K562 (cell line): ENCODE results near the gene CCN5. TPM values are rescaled to one million over a fixed set of nuclear protein-coding genes. Genes with fewer than 3 reads are reported as not detected.
"Not testable (repeated sequence)": the region's sequence is repeated elsewhere in the genome, so short reads cannot be mapped to it uniquely, and the experiment has no call there.

Experiments
- ATAC-seq: fragments of 200-7000 bp; cut with Tn5 transposase; 3 replicates; pipeline ENCODE4 v1.9.1; 2020; ENCODE audit warnings: moderate library complexity
- BruUV-seq: library from RNA; stranded (reverse); fragments of 400-500 nt; replicated peaks from 2 replicates; lab custom pipeline; 2021; lab: Mats Ljungman, UMichigan
- CTCF ChIA-PET: fragments of 300-600 bp; formaldehyde crosslinking; extraction: SDS; loops from one replicate; lab custom pipeline; 2021; ENCODE audit warnings: low intra/inter-chr PET ratio; lab: Yijun Ruan, JAX
- POLR2A ChIA-PET: fragments of 300-600, 350-650 bp; sonication (Branson Sonifier 250); formaldehyde crosslinking; extraction: SDS; loops from one replicate; lab custom pipeline; 2021; ENCODE audit warnings: antibody characterized with exemption, inconsistent platforms; lab: Yijun Ruan, JAX
- DNase-seq, 4 experiments: peaks; one replicate each; pipeline versions ENCODE4 v3.0.0 to v3.0.0-alpha.2; 2011 to 2018; ENCODE audit warnings: low spot score in 3 of 4, mixed read lengths in 3 of 4; ENCODE audit errors: extremely low read depth in 1 of 4
- FAIRE-seq: peaks from 2 replicates; lab custom pipeline; 2011; peaks lifted over from hg19 to GRCh38; lab: Jason Lieb, UNC
- H2AFZ ChIP-seq: 2 replicates; pipeline ENCODE4 v1.6.0; 2011; ENCODE audit warnings: low read depth, low read length, control low read depth, inconsistent platforms
- H3K27ac ChIP-seq: fragments of 200-600 bp; 3 replicates; pipeline ENCODE4 v1.8.0; 2011; ENCODE audit warnings: low read depth, mild to moderate bottlenecking, control low read depth, inconsistent platforms, low read length, moderate library complexity, mixed read lengths; ENCODE audit errors: extremely low read depth
- H3K27me3 ChIP-seq, 2 experiments: fragments of 300-600 bp in 1 of 2; 2 replicates in 1 of 2; 3 replicates in 1 of 2; pipeline versions ENCODE4 v1.6.0 to v1.8.0; 2011; ENCODE audit warnings: inconsistent platforms in 2 of 2, low read length in 2 of 2, mild to moderate bottlenecking in 1 of 2, mixed read lengths in 1 of 2, moderate library complexity in 1 of 2; ENCODE audit not compliant: control insufficient read depth in 2 of 2, insufficient read depth in 2 of 2
- H3K36me3 ChIP-seq: fragments of 300-600 bp; 3 replicates; pipeline ENCODE4 v1.8.0; 2011; ENCODE audit warnings: mild to moderate bottlenecking, low read length, inconsistent platforms; ENCODE audit not compliant: control insufficient read depth, insufficient read depth
- H3K4me1 ChIP-seq, 2 experiments: fragments of 200-600 bp in 1 of 2; replicated peaks in 1 of 2; 2 replicates in 1 of 2; 3 replicates in 1 of 2; pipeline versions ENCODE4 v1.5.1 to v1.8.0; 2011; ENCODE audit warnings: inconsistent platforms in 2 of 2, low read length in 2 of 2, mild to moderate bottlenecking in 1 of 2, mixed read lengths in 1 of 2, moderate library complexity in 1 of 2; ENCODE audit not compliant: control insufficient read depth in 2 of 2, insufficient read depth in 2 of 2
- H3K4me2 ChIP-seq: 2 replicates; pipeline ENCODE4 v1.6.1; 2011; ENCODE audit warnings: low read length, control low read depth, inconsistent platforms, mixed read lengths; ENCODE audit not compliant: insufficient read depth
- H3K4me3 ChIP-seq: fragments of 200-600 bp; sonication (generic), shearing (Covaris generic); 2 replicates; pipeline ENCODE4 v1.5.1; 2016; ENCODE audit warnings: control low read depth, inconsistent platforms
- H3K79me2 ChIP-seq: fragments of 200-600 bp; 3 replicates; pipeline ENCODE4 v1.8.0; 2011; ENCODE audit warnings: low read length, inconsistent platforms; ENCODE audit not compliant: control insufficient read depth, insufficient read depth
- H3K9ac ChIP-seq, 2 experiments: 2 replicates each; pipeline versions ENCODE4 v1.6.0 to v1.6.1; 2011; ENCODE audit warnings: low read depth in 2 of 2, low read length in 2 of 2, control low read depth in 1 of 2, inconsistent platforms in 1 of 2, mild to moderate bottlenecking in 1 of 2, mixed read lengths in 1 of 2; ENCODE audit not compliant: insufficient read depth in 1 of 2
- H3K9me1 ChIP-seq: one replicate; pipeline ENCODE4 v1.6.0; 2011; ENCODE audit warnings: inconsistent platforms, mild to moderate bottlenecking, low read length, moderate library complexity; ENCODE audit not compliant: control insufficient read depth, insufficient read depth
- H3K9me3 ChIP-seq: replicated peaks from 2 replicates; pipeline ENCODE4 v1.5.1; 2011; ENCODE audit warnings: low read depth, low read length, inconsistent platforms; ENCODE audit not compliant: control insufficient read depth, insufficient read depth
- H4K20me1 ChIP-seq: replicated peaks from 2 replicates; pipeline ENCODE4 v1.6.1; 2011; ENCODE audit warnings: low read length, inconsistent platforms, mixed read lengths; ENCODE audit not compliant: control insufficient read depth, insufficient read depth
- WGBS: fragments of 100-300 bp; shearing (Covaris generic); methylation state at CpG from one replicate; pipeline ENCODE4 v1.1.6; 2016; ENCODE audit warnings: low coverage, mixed read lengths; ENCODE audit not compliant: insufficient coverage; ENCODE audit errors: missing lambda C conversion rate; 5-methylcytosine and 5-hydroxymethylcytosine counted together
- in situ Hi-C: fragments of 300-500 bp; cut with MboI; formaldehyde crosslinking; loops from 4 replicates; pipeline ENCODE4 v1.15.0; 2018; ENCODE audit warnings: inconsistent platforms, mixed read lengths
- intact Hi-C: fragments of 100-400 bp; cut with micrococcal nuclease; formaldehyde crosslinking; loops from 2 replicates; pipeline ENCODE4 v1.14.2; 2022
- polyA plus RNA-seq, 8 experiments: library from polyadenylated mRNA; depleted of rRNA in 4 of 8; stranded (reverse) in 5 of 8; unstranded in 3 of 8; fragments of >200 nt; fragmentation: Nextera tagmentation in 2 of 8; fragmentation: Illumina TruSeq in 1 of 8; extraction: Ambion mirVana in 2 of 8; extraction: Trizol in 1 of 8; gene quantifications; 2 replicates each; pipeline versions ENCODE4 v1.2.1 to v1.2.3, GENCODE V29; 2011 to 2014; ENCODE audit warnings: inconsistent platforms in 1 of 8, missing spikeins in 1 of 8
- total RNA-seq, 7 experiments: library from RNA; depleted of rRNA in 6 of 7; stranded (reverse); fragments of >200 nt in 6 of 7; fragmentation: Illumina TruSeq in 2 of 7; extraction: Trizol in 2 of 7; gene quantifications; 2 replicates each; pipeline versions ENCODE4 v1.2.1 to v1.2.3, GENCODE V29; 2011 to 2021; ENCODE audit warnings: low replicate concordance in 1 of 7
- TF ChIP-seq, protein P1 (sequence below): IDR thresholded peaks from 2 replicates; pipeline ENCODE4 v1.6.1; 2012; ENCODE audit warnings: low read depth, low read length, improper control_type of control experiment, borderline replicate concordance

Gene CCN5
- total and polyA plus RNA-seq, 9 of the 15 experiments (the other 6 are each of a cell fraction or from before 2014, with no cell fraction given) = not detected

- TF ChIP-seq, protein P1, sequence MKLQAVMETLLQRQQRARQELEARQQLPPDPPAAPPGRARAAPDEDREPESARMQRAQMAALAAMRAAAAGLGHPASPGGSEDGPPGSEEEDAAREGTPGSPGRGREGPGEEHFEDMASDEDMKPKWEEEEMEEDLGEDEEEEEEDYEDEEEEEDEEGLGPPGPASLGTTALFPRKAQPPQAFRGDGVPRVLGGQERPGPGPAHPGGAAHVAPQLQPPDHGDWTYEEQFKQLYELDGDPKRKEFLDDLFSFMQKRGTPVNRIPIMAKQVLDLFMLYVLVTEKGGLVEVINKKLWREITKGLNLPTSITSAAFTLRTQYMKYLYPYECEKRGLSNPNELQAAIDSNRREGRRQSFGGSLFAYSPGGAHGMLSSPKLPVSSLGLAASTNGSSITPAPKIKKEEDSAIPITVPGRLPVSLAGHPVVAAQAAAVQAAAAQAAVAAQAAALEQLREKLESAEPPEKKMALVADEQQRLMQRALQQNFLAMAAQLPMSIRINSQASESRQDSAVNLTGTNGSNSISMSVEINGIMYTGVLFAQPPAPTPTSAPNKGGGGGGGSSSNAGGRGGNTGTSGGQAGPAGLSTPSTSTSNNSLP = no peak
- TF ChIP-seq, all 486 proteins: peak for 6
Observed at GRCh38 chr20:44696315-44696714, 18.9 kb upstream of the CCN5 start (continued).

DNA sequence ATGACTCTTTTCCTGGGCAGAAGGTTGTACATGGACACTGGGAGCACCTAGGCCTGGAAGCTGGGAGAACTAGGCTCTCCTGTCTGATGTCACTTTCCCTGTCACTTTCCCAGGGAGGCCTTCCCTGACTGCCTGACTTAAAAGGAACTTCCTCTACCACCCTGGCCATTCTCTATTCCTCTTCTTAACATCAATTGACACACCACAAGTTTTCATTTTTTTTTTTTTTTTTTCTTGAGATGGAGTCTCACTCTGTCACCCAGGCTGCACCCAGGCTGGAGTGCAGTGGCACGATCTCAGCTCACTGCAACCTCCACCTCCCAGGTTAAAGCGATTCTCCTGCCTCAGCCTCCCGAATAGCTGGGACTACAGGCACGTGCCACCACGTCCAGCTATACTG lies 18.1 kb upstream of the CCN5 start:
- in situ Hi-C loops, CTCF ChIA-PET: not testable (repeated sequence)

More for the DNA sequence above, 18.1 kb upstream of the CCN5 start:
- POLR2A ChIA-PET, intact Hi-C loops, BruUV-seq, H3K9me1 ChIP-seq, H3K9me3 ChIP-seq, H3K27ac ChIP-seq, H3K4me2 ChIP-seq, DNase-seq, H2AFZ ChIP-seq, FAIRE-seq, H3K4me3 ChIP-seq, H4K20me1 ChIP-seq, H3K4me1 ChIP-seq, H3K79me2 ChIP-seq, H3K9ac ChIP-seq, ATAC-seq, H3K36me3 ChIP-seq: not testable (repeated sequence)
- peaks cover 28 to 41% of the 10 kb centered on the region in 2 experiments; a peak in 3 of 5 replicates for H3K27me3 ChIP-seq
- 0% methylated on average over 5 of the region's 5 CpGs for WGBS
